H9 (cell line): ENCODE data around the gene HIPK2. TPM values are rescaled to one million over a fixed set of nuclear protein-coding genes. Genes with fewer than 3 reads are reported as not detected.

ENCODE experiments used
- DNase-seq: peaks from one replicate; pipeline ENCODE4 v3.0.0-alpha.2; 2017
- H2AFZ ChIP-seq: one replicate; pipeline ENCODE4 v1.6.1; 2013; ENCODE audit warnings: mild to moderate bottlenecking, low read length, control low read depth, moderate library complexity
- H2AK5ac ChIP-seq: 2 replicates; pipeline ENCODE4 v1.6.1; 2013; ENCODE audit warnings: low read length, control low read depth, mixed read lengths; ENCODE audit not compliant: insufficient read length
- H2BK120ac ChIP-seq: one replicate; pipeline ENCODE4 v1.6.1; 2013; ENCODE audit warnings: low read depth, mild to moderate bottlenecking, low read length, control low read depth, inconsistent platforms; ENCODE audit not compliant: poor library complexity, severe bottlenecking
- H2BK12ac ChIP-seq: 2 replicates; pipeline ENCODE4 v1.6.1; 2013; ENCODE audit warnings: low read length, control low read depth, mixed read lengths, low read depth; ENCODE audit not compliant: insufficient read length
- H2BK15ac ChIP-seq: 2 replicates; pipeline ENCODE4 v1.6.1; 2013; ENCODE audit warnings: low read depth, low read length, control low read depth
- H2BK20ac ChIP-seq: one replicate; pipeline ENCODE4 v1.6.1; 2013; ENCODE audit warnings: low read depth, mild to moderate bottlenecking, low read length, control low read depth, inconsistent platforms; ENCODE audit not compliant: poor library complexity, severe bottlenecking
- H2BK5ac ChIP-seq: 2 replicates; pipeline ENCODE4 v1.6.1; 2013; ENCODE audit warnings: low read length, control low read depth, mixed read lengths; ENCODE audit not compliant: insufficient read length
- H3K14ac ChIP-seq: 2 replicates; pipeline ENCODE4 v1.6.1; 2013; ENCODE audit warnings: low read length, control low read depth; ENCODE audit not compliant: insufficient read depth
- H3K18ac ChIP-seq: 2 replicates; pipeline ENCODE4 v1.6.1; 2013; ENCODE audit warnings: low read depth, mild to moderate bottlenecking, mixed read lengths, low read length, control low read depth; ENCODE audit not compliant: insufficient read length
- H3K23ac ChIP-seq: 2 replicates; pipeline ENCODE4 v1.6.1; 2013; ENCODE audit warnings: low read length, control low read depth, mixed read lengths, low read depth; ENCODE audit not compliant: insufficient read length
- H3K23me2 ChIP-seq: 2 replicates; pipeline ENCODE4 v1.6.1; 2013; ENCODE audit warnings: low read depth, mild to moderate bottlenecking, mixed read lengths, low read length, control low read depth; ENCODE audit not compliant: insufficient read length, poor library complexity, severe bottlenecking
- H3K27ac ChIP-seq: 2 replicates; pipeline ENCODE4 v1.5.1; 2013; ENCODE audit warnings: low read length, control low read depth, mixed read lengths, low read depth; ENCODE audit not compliant: insufficient read length
- H3K27me3 ChIP-seq: 2 replicates; pipeline ENCODE4 v1.6.1; 2013; ENCODE audit warnings: low read length, control low read depth, inconsistent platforms; ENCODE audit not compliant: insufficient read depth
- H3K4ac ChIP-seq: 2 replicates; pipeline ENCODE4 v1.6.1; 2013; ENCODE audit warnings: low read depth, mild to moderate bottlenecking, control low read depth, inconsistent platforms, low read length, moderate library complexity
- H3K4me1 ChIP-seq: 2 replicates; pipeline ENCODE4 v1.6.1; 2013; ENCODE audit warnings: low read length, control low read depth, inconsistent platforms; ENCODE audit not compliant: insufficient read depth
- H3K4me2 ChIP-seq: 2 replicates; pipeline ENCODE4 v1.6.1; 2013; ENCODE audit warnings: low read length, control low read depth, mixed read lengths; ENCODE audit not compliant: insufficient read length, insufficient read depth
- H3K56ac ChIP-seq: 2 replicates; pipeline ENCODE4 v1.6.1; 2013; ENCODE audit warnings: low read depth, mild to moderate bottlenecking, mixed read lengths, low read length, control low read depth; ENCODE audit not compliant: insufficient read length
- H3K79me1 ChIP-seq: 2 replicates; pipeline ENCODE4 v1.6.1; 2013; ENCODE audit warnings: low read depth, mild to moderate bottlenecking, moderate library complexity, low read length, control low read depth, inconsistent platforms; ENCODE audit not compliant: insufficient read depth, poor library complexity, severe bottlenecking
- H3K79me2 ChIP-seq: 2 replicates; pipeline ENCODE4 v1.6.1; 2013; ENCODE audit warnings: low read length, control low read depth, inconsistent platforms; ENCODE audit not compliant: insufficient read depth
- H3K9ac ChIP-seq: 2 replicates; pipeline ENCODE4 v1.6.1; 2013; ENCODE audit warnings: low read length, control low read depth, mixed read lengths; ENCODE audit not compliant: insufficient read length; ENCODE audit errors: extremely low read depth
- H3K9me3 ChIP-seq: one replicate; pipeline ENCODE4 v1.6.1; 2013; ENCODE audit warnings: low read depth, low read length, inconsistent platforms; ENCODE audit not compliant: control insufficient read depth
- H3T11ph ChIP-seq: one replicate; pipeline ENCODE4 v1.6.1; 2013; ENCODE audit warnings: mild to moderate bottlenecking, low read length, control low read depth, inconsistent platforms
- H4K20me1 ChIP-seq: one replicate; pipeline ENCODE4 v1.6.1; 2013; ENCODE audit not compliant: control insufficient read depth, insufficient read length, insufficient read depth
- H4K5ac ChIP-seq: 2 replicates; pipeline ENCODE4 v1.6.1; 2013; ENCODE audit warnings: low read depth, mild to moderate bottlenecking, mixed read lengths, low read length, control low read depth; ENCODE audit not compliant: insufficient read length
- H4K8ac ChIP-seq: replicated peaks from 2 replicates; pipeline ENCODE4 v1.6.1; 2013; ENCODE audit warnings: low read length, control low read depth, mixed read lengths, low read depth; ENCODE audit not compliant: insufficient read length
- H4K91ac ChIP-seq: 2 replicates; pipeline ENCODE4 v1.6.1; 2013; ENCODE audit warnings: low read depth, mild to moderate bottlenecking, moderate library complexity, mixed read lengths, low read length, control low read depth; ENCODE audit not compliant: insufficient read length
- H3K27ac Mint-ChIP-seq, 3 experiments: 2 replicates in 2 of 3; 3 replicates in 1 of 3; pipeline ENCODE4 v1.8.0; 2020 to 2021; ENCODE audit warnings: mixed read lengths in 3 of 3, mild to moderate bottlenecking in 1 of 3, moderate library complexity in 1 of 3
- H3K27me3 Mint-ChIP-seq: 2 replicates; pipeline ENCODE4 v1.8.0; 2021; ENCODE audit warnings: low read depth, mild to moderate bottlenecking, moderate library complexity, mixed read lengths
- H3K36me3 Mint-ChIP-seq, 3 experiments: 2 replicates in 2 of 3; 3 replicates in 1 of 3; pipeline ENCODE4 v1.8.0; 2020 to 2021; ENCODE audit warnings: low read depth in 3 of 3, mixed read lengths in 3 of 3; ENCODE audit not compliant: insufficient read depth in 1 of 3
- H3K4me1 Mint-ChIP-seq, 2 experiments: 2 replicates each; pipeline ENCODE4 v1.8.0; 2020; ENCODE audit warnings: mixed read lengths in 2 of 2
- H3K4me3 Mint-ChIP-seq, 2 experiments: 2 replicates in 1 of 2; 3 replicates in 1 of 2; pipeline ENCODE4 v1.8.0; 2020 to 2021; ENCODE audit warnings: mild to moderate bottlenecking in 2 of 2, mixed read lengths in 2 of 2, moderate library complexity in 1 of 2
- H3K9me3 Mint-ChIP-seq, 2 experiments: 2 replicates in 1 of 2; 3 replicates in 1 of 2; pipeline ENCODE4 v1.8.0; 2020; ENCODE audit warnings: mild to moderate bottlenecking in 2 of 2, mixed read lengths in 2 of 2, moderate library complexity in 1 of 2
- WGBS: extraction: QIAGEN DNeasy Blood & Tissue Kit; methylation state at CpG from one replicate; pipeline ENCODE4 v1.1.7; 2013; ENCODE audit warnings: missing lambda C conversion rate, low lambda C conversion rate, mixed read lengths; ENCODE audit not compliant: insufficient read length; ENCODE audit errors: extremely low coverage; 5-methylcytosine and 5-hydroxymethylcytosine counted together
- total RNA-seq: library from RNA; stranded (reverse); gene quantifications from 2 replicates; pipeline ENCODE4 v1.2.1, GENCODE V29; 2021
- TF ChIP-seq, protein P1 (sequence below): fragments of 200-600 bp; sonication (generic); conservative IDR thresholded peaks from 3 replicates; pipeline ENCODE4 v1.8.0; 2021; ENCODE audit warnings: antibody characterized with exemption, mild to moderate bottlenecking

HIPK2 gene
- total RNA-seq, 1 experiment from 2014 or later = 21.9 TPM

- Histone ChIP-seq H3K23ac (no peak overlapping the region), H4K8ac (no peak overlapping the region), H4K91ac (no peak overlapping the region), H2BK20ac (no peak overlapping the region), H4K20me1 (no peaks in the 10 kb centered on the region), H3K27ac (no peak overlapping the region), H3K23me2 (no peaks in the 10 kb centered on the region), H3K4me2 (no peak overlapping the region), H2BK120ac (no peak overlapping the region), H2AK5ac (no peak overlapping the region), H3K79me1 (no peaks in the 10 kb centered on the region), H3K27me3 (no peaks in the 10 kb centered on the region), H3K9ac (no peak overlapping the region), H4K5ac (no peak overlapping the region), H3K79me2 (no peaks in the 10 kb centered on the region), H3K4me1 (peaks cover 10% of the 10 kb centered on the region; the same call in 1 of the 2 replicates), H3T11ph (no peak overlapping the region), H2BK15ac (no peak overlapping the region), H3K9me3 (no peaks in the 10 kb centered on the region), H3K14ac (no peak overlapping the region), H2BK5ac (no peak overlapping the region), H3K56ac (no peak overlapping the region), H3K4ac (no peak overlapping the region), H2AFZ (no peak overlapping the region), H3K18ac (no peak overlapping the region), H2BK12ac (no peak overlapping the region)
- Mint-ChIP-seq H3K36me3 (no peaks in the 10 kb centered on the region), H3K27me3 (peaks cover 2% of the 10 kb centered on the region; the same call in 1 of the 2 replicates), H3K4me1 (peaks cover 38 to 41% of the 10 kb centered on the region in 2 experiments), H3K4me3 (no peak overlapping the region), H3K27ac (no peak overlapping the region), H3K9me3 (no peaks in the 10 kb centered on the region)
- no CpG with 5 or more reads among the region's 1 CpG for WGBS
- no peak for DNase-seq
- TF ChIP-seq, protein P1, sequence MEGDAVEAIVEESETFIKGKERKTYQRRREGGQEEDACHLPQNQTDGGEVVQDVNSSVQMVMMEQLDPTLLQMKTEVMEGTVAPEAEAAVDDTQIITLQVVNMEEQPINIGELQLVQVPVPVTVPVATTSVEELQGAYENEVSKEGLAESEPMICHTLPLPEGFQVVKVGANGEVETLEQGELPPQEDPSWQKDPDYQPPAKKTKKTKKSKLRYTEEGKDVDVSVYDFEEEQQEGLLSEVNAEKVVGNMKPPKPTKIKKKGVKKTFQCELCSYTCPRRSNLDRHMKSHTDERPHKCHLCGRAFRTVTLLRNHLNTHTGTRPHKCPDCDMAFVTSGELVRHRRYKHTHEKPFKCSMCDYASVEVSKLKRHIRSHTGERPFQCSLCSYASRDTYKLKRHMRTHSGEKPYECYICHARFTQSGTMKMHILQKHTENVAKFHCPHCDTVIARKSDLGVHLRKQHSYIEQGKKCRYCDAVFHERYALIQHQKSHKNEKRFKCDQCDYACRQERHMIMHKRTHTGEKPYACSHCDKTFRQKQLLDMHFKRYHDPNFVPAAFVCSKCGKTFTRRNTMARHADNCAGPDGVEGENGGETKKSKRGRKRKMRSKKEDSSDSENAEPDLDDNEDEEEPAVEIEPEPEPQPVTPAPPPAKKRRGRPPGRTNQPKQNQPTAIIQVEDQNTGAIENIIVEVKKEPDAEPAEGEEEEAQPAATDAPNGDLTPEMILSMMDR = no peak
Measured at GRCh38 chr7:139657725-139658124, 120.1 kb downstream of the HIPK2 start.
